ENCODE data around the gene GHDC.

DNA sequence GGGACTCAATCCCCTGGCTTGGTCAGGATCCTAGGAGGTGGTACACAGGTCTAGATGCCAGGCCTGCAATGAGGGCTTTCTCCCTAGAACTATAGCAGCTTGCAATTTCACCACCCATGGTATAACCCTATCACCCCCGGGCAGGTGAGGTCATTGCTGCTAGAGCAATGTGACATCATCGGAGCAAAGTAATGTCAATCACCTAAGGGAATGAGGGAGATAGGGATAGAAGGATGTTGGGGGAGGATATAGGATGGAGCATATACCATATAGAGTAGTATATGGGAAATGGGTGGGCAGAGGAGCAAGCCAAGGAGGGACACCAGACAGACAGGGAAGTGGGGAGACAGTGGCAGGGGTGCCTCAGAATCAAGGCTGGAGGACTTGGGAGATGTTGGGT is 16.6 kb downstream of the GHDC start:
- TF ChIP-seq POLR2A (IDR thresholded peaks at IDR 0.05; ENCODE audit: low read length) (no peak), GATA1 (IDR thresholded peaks at IDR 0.05; ENCODE audit: low read depth, low read length) (no peak)

All from erythroblast (primary cell).